GM10266 (cell line): ENCODE data around the gene MRTFB.

ENCODE experiments used
- DNase-seq: peaks from one replicate; pipeline ENCODE4 v3.0.0; 2012; ENCODE audit errors: extremely low spot score
- CTCF ChIP-seq: IDR thresholded peaks from 2 replicates; pipeline ENCODE4 v1.5.1; 2012; ENCODE audit warnings: mild to moderate bottlenecking, low read depth; ENCODE audit not compliant: control insufficient read depth, insufficient read depth; ENCODE audit errors: missing control alignments

The MRTFB gene

GRCh38 chr16:14205666-14206065 is 134.5 kb downstream of the MRTFB start:
- TF ChIP-seq CTCF: no peak
- DNase-seq: peak; percentile 13

DNA sequence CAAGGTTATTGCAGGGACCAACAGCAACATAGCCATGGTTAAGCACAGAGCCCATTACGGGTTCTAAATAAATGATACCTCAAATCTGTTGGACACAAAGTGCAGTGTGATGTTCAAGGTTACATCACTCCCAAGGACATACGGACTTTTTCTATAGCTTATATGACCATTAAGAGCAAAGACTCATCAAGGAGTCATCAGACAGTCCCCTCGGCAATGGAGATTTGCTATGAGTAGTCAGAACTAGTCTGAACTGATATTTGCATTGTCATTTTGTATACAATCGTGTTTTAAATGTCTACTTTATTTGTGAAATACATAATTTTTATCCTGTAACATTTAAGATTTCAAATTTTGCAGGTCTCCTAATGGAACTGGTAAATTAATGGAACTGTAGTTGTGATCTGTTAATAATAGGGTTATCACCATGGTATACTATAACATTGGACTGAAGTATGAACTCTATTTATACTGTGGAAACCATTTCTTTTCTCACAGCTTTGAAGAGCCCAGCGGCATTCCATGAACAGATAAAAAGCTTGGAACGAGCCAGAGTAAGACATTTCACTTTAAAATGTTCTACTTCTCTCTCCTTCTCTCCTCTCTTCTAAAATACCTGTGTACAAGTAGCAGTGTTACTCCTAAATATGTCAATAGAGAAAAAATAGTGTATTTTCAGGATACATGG is 140.9 kb downstream of the MRTFB start:
- DNase-seq: no peak
- no peak for TF ChIP-seq CTCF

- DNase-seq: no peak
- no peak for TF ChIP-seq CTCF
Measured at GRCh38 chr16:14215941-14216340, 144.8 kb downstream of the MRTFB start.

GRCh38 chr16:14219983-14220382 is 148.9 kb downstream of the MRTFB start:
- DNase-seq: no peak
- no peak for TF ChIP-seq CTCF

GRCh38 chr16:14223632-14224031 is 152.5 kb downstream of the MRTFB start:
- TF ChIP-seq CTCF: no peak
- no peak for DNase-seq

GRCh38 chr16:14225457-14225856 is 154.3 kb downstream of the MRTFB start:
- no peak for TF ChIP-seq CTCF
- DNase-seq: no peak

DNA sequence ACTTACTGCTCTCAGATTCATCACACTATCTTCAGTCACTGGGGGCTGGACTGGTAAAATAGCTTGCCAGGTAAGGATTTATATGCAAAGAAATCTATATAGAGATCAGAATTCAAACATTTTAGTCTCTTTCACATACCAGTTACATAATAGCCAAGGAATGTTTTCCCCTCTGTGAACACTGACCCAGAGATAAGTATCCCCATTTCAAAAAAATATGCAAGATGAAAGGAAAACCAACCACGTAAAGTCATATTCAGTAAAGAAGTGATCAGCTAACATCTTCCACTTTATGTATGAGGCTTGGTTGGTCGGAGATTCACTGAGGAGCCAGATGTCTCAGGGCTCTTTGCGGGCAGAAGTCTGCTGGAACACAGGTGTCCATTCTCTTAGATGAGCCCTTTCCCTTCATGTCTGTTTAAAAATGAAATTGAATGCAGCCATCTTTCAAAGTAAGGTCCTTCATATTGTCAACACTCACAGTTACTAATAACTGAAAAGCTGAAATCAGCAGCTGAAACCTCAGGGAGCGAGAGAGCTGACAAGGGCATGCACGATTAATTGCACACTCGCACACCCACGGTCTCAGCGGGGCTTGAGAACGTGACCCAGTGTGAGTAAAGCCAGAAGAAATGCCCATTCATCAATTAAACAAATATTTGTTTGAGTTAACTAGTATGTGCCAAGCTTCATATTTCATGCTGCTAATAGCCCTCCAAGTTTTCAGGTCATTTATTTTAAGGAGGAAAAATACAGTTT is 161.2 kb downstream of the MRTFB start:
- no peak for TF ChIP-seq CTCF
- DNase-seq: no peak
